GM19099 (cell line): ENCODE results near the gene PSMB8.

Source experiments
- POLR2A ChIP-seq: IDR thresholded peaks from 3 replicates; pipeline ENCODE4 v1.6.1; 2011; ENCODE audit warnings: low read depth; ENCODE audit not compliant: insufficient read length; ENCODE audit errors: extremely low read depth

Gene PSMB8

GRCh38 chr6:32796848-32797776, 46.7 kb downstream of the PSMB8 start:
- TF ChIP-seq POLR2A = no peak

- no peak for TF ChIP-seq POLR2A
Measured at GRCh38 chr6:32794510-32794909, 49.3 kb downstream of the PSMB8 start.

DNA sequence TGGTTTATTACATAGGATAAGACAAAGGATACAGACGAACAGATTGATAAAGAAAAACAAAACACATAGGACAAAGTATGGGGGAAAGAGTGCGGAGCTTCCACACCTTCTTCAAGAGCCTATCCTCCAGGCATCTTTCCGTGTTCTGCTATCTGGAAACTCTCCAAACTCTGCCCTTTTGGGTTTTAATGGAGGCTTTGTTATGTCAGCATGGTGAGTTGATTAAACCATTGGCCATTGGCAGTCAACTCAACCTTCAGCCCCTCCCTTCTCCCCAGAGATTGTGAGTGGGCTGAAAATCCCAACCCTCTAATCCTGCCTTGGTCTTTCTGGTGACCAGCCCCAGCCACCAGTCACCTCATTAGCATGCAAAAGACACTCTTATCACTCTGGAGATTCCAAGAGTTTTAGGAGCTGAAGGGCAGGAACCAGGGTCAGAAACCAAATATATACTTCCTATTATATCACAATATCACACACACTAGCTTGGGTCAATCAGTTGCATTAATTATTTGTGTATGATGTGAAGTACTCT, 50.9 kb downstream of the PSMB8 start:
- TF ChIP-seq POLR2A = no peak
